ENCODE measurements around the gene CCDC187.

CCDC187 gene

DNA sequence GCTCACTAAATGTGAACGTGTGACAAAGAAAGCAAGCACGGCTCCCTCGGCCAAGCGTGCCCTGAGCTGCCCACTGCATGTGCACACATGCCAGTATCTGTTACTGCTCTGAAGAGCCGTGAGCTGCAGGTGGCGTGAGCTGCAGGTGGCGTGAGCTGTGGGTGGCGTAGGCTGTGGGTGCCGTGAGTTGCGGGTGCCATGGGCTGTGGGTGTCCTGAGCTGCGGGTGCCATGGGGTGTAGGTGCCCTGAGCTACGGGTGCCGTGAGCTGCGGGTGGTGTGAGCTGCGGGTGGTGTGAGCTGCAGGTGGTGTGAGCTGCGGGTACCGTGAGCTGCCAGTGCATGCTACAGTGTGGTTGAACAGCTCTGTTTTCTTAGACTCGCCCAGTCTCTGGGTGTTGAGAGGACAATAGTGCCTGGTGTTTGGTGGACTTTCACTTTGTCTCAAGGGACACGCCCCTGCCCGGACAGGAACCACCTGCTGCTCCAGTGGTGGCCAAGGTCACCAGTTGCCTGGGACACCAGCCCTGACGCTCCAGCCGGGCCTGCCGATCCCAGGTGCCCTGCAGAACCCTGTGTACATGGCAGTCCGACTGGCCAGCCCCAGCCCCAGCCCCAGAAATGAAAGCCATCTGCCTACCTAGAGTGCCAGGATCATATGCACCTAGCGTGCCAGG lies 6.7 kb downstream of the CCDC187 start:
- DNase-seq, result no peak

DNA sequence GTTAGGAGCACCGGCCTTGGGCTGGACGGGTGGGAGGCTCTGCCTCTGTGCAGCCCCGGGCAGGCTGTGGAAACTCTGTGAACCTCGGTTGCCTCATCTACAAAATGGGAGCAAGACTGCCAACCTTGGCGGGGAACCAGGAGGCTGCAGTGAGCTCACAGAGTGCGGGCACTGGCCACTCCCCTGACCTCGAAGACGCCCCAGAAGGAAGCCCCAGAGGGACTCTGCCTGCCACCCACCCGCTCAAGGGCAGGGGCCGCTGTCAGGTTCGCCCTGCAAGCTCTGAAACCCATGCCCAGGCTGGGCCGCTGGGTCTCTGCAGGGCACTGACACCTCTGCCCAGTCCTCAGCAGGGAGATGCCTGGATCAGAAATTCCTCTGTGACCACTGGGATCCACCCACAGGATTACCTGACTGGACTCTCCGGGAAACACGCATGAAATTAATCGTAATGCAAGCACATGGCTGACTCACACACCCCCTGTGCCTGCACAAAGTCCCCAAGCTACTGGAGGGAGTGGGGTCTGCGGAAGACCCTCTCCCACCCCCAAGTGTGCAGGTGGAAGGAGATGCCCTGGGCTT lies 7.4 kb downstream of the CCDC187 start:
- no peak for DNase-seq

DNA sequence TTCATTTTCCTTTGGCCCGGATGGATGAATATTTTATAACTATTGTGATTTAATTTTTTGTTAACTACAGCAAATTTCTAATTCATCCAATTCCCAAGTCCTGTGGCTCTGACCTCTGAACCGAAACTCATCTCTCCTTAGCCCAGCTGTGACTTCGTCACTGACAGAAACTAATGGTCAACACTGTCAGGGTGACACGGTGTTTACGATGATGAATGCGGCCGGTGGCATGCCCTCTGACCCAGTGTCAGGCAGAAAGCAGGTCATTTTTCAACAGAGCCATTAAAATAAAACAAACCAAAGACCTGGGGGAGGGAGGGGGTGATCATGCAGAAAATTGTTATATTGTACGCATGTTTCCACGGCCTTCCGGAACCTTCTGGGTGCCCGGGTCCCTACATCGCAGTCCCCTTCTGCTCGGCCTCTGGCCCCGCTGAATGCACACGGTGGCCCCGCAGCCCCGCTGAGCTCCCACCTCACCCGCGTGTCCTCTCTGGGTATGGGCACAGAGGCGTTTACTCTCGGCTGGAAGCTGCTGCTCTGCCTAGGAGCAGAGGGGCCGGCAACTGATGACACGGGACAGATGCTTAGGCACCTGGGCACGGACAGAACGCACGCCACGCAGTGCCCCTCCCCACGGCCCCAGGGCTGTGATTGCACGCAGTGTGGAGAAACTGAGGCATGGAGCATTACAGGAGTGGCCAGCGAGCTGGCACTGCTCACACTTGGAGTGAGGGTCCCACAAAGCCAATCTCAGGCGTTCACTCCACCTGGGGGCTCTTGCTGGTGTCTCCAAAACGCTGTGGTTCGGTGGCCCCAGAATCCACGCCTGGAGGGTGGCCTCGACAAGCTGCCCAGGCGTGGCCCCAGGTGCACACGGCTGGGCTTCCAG lies 8.1 kb downstream of the CCDC187 start:
- DNase-seq, result no peak

DNA sequence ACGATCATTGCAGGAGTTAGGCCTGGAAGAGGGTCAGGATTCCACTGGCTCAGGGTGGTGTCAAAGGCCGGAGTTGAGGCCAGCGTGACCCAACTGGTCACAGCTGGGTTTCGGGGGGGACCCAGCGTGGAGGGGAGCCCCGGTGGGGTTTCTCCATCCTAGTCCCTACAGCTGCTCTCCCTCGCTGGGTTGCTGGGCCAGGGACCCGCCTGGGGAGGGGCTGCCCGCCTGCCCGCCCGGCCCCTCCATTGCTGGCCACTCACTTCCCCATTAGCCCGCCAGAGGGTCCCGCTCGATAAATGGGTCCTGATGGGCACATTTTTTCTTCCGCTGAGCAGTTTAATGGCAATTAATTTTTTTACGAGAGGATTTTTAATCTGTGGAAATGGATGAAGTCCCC lies 8.8 kb downstream of the CCDC187 start:
- no peak for DNase-seq

DNA sequence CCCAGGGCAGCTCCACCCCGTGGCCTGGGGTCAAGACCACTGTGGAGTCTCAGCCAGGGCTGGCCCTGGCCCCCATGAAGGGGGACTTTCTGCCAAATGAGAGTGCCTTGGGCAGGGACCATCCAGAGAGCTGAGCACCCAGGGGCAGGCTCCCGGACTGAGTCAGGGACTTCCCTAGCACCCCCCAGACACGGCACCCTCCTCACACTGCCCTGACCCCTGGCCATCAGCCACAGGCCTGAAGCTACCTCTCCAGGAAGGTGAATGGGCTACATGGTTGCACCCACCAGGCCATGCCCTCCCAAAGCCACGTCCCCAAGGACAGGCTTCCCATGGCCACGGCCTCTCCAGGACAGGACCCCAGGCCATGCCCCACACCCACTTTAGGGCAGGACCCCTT lies 9.5 kb downstream of the CCDC187 start:
- DNase-seq, result no peak

DNA sequence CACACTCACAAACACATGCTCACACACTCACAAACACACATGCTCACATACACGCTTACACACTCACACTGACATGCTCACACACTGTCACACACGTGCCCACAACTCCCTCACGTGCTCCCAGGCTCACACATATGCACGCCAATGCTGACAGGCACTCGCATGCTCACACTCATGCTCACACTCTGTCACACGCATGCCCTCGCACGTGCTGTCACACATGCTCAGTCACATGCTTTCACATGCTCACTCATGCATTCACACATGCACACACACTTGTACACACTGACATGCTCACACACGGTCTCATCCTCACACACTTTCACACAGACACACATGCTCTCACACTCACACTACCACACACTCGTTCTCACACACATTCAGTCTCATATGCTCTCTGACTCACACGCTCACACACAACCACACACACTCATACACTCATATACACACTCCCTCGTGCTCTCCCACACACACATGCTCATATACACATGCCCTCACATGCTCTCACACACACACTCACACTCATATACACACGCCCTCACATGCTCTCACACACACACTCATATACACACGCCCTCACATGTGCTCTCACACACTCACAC lies 10.3 kb downstream of the CCDC187 start:
- DNase-seq, result no peak

DNA sequence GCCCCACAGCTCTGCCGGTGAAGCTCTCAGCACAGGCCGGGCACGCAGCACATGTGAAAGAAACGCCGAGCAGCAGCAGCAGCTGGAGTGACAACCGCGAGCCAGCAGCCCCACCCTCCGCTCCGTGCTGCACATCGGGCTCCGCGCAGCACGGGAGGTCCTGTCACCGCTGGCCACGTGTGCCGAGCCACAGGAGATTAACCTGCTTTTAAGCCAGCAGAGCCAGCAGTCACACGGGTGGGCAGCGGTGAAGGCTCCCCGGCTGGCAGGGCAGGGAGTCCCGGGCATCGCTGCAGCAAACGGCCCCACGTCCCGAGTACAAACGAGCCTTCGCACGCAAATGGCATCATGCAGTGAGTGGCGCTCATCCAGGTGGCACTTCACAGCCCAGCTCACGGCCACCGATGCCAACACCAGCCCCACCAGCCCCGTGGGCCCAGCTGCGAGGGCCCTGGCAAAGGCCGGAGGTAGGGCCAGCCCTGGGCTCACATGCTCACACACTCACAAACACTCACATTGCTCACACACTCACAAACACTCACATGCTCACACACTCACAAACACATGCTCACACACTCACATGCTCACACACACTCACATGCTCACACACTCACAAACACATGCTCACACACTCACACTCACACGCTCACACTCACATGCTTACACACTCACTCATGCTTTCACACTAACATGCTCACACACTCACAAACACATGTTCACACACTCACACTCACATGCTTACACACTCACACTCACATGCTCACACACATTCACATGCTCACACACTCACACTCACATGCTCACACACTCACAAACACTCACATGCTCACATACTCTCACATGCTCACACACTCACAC lies 11.1 kb downstream of the CCDC187 start:
- DNase-seq, result no peak

DNA sequence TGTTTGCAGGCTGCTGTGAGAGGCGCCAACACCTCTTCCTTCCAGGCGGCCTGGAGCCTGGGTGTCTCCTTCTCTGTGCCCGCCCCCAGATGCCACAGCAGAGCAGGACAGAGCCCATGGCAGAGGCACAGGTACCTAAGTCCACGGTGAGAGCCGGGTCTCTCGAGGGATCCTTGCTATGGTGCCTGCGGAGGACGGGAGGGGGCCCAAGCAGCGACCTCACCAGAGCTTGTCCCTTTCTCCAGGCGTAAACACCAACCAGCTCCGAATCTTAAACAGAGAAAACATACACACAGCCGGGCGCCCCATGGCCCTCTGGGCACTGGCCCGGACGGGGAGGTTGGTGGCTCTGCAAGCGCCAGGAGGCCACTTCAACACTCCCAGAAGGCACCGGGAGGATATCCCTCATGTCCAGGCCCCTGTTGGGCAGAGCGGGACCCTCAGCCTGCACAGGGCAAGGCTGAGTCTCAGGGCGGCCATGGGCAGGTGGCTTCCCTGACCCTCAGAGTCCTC lies 11.8 kb downstream of the CCDC187 start:
- no peak for DNase-seq

DNA sequence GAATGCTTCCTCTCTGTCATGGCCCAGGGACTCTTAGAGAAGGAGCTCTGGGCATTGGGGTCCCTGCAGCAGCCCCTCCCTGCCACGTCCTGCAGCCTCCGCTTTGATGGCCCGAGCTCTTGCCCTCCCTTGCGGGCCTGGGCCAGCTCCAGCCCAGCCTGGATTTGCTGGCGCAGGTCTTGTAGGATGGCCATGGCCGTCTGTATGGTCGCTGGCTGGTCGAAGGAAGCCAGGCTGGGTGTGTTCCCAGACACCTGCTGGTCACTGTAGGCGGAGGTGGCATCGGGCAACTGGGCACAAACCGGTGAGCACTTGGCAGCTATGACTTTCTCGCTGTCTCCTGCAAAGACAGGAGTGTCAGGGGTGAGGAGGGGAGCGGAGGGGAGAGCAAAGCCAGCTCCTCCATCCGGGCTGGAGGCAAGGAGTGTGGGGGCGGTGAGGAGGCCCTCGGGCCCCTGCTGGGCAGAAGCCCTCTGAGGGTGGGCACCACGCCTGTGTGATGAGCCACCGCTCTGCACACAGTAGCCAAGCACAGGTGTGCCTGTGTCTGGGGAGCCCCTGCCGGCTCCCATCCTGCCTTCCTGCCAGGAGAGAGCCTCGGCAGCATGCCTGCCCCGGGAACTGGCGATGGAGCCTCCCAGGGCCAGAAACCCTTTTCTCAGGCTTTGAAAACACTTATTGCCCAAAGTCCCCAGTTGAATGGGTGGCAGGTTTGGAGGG lies 12.4 kb downstream of the CCDC187 start:
- no peak for DNase-seq

DNA sequence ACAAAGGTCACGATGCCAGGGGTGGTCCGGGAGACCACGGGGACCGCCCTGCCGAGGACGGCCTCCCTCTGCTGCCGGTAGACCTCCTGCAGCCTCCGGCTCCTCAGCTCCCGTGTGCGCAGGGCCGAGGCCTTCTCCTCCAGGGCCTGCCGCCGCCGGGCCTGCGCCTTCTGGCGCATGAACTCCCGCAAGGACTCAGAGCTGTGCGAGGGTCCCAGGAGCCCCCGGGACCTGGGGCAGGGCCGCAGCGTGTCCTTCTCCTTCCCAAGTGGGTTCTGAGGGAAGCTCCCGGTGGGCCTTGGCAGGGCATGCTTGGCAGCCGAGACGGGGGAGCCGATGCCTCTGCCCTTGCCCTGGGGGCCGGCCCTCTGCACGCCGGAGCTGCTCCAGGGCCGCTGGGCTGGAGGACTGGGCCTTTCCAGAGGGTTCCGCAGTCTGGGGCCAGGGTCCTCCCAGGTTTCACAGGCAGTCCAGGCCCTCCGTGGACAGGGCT lies 13.3 kb downstream of the CCDC187 start:
- DNase-seq, result no peak

DNA sequence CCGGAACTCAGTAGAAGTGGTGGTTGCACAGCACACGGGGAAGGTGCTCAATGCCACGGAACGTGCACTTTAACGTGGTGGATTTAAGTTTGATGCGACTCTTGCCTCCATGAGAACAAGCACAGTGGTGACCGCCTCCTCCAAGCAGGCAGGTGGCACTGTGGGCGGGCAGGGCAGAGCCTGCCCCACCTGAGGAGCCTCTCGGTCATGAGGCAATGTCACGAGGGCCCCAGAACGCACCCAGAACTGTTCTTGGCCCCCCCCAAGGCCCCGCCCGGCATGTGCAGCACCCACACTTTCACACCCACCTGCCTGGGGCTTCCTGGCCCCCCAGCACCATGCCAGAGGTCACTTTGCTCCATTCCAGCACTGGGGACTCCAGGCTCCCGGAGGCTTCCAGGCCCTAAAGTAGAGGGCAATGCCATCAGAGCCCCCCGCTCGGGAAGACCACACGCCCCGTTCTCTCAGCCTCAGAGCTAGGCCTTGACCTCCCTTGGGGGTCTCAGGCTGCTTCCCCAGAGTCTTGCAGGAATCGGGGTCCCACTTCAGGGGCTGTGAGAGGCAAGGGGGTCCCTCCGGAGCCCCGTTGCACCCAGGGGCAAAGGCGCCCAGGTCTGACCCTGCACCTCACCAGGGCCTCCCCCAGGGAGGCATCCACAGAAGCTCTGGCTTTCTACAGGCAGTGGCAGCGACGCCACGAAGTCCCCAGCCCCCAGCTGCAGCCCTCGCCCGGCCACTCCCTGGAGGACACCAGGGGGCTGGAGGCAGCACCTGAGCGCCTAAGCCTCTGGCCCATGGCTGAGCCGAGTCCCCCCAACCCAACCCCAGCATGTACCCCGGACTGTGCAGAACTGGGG lies 14.0 kb downstream of the CCDC187 start:
- DNase-seq, result no peak

DNA sequence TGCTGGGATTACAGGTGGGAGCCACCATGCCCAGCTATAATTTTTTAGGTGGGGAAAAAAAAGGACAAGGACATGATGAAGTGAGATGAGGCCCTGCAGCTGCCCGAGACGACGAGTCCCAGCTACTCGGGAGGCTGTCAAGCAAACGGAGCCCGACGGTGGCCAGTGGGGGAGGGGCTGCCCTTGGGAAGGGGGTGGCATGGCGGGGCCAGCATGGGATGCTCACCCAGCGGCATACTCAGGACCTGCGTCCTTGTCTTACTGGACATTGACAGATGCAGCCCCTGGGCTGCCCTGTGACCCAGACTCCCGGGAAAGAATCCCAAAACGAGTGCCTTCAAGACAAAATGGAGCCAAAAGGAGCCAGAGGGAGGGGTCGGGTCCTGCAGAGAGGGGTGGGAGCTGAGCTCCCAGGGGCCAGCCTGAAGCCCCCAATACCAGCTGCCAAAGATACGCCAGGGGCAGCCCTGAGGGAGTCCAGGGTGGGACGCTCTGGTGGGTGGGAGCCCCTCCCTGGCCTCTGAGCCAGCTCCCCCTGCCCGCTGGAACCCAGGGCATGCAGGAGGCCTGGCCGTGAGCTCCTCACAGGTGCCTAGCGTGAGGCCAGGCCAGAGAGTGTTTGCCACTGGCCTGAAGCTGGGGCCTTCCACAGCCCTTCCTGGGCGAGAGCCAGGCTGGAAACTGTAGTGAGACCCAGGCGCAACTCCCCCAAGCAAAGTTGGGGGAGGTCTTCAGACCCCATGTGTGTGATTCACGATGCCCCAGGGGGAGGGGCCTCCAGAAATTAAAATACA lies 15.7 kb downstream of the CCDC187 start:
- no peak for DNase-seq

DNA sequence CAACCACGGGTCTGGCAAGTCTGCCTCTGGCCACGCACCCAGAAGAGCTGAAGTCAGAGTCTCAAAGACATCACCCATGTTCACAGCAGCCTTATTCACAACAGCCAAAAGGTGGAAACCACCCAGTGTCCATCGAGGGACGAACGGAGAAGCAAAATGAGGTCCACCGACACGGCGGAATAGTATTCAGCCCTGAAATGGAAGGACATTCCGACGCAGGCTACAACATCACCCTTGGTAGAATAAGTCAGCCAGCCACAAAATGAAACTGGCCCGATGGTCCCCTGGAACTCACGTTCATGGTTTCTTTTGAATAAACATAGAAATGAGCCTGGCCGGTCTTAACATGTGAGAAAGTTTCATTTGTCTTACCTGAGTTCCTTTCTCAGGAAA lies 16.9 kb downstream of the CCDC187 start:
- no peak for DNase-seq

DNA sequence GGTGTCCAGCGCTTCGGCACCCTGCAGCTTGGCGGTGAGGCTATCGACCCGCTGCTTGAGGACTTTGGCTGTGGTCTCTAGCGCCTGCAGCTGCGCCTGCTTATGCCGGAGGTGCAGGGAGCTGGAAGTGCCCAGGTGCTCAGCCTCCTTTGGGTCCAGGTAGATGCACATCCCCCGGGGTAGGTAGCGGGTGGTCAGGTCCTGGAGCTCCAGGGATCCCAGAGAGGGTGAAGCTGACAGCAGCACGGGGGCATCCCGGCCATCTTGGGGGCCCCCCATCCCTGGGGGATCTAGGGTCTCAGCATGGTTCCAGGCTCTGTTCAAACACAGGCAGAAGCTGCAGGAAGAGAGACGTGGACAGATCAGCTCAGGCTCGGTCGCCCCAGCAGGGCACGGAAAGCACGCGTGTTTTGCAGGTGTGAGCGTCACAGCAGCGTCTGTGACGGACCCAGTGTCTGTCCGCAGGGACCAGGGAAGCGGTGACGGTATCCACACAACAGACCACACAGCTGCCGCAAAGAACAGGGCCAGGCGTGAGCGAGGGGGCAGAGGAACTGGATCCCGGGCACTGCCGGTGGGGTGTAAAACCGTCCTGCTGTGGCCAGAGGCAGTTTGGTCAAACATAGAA lies 17.4 kb downstream of the CCDC187 start:
- no peak for DNase-seq

DNA sequence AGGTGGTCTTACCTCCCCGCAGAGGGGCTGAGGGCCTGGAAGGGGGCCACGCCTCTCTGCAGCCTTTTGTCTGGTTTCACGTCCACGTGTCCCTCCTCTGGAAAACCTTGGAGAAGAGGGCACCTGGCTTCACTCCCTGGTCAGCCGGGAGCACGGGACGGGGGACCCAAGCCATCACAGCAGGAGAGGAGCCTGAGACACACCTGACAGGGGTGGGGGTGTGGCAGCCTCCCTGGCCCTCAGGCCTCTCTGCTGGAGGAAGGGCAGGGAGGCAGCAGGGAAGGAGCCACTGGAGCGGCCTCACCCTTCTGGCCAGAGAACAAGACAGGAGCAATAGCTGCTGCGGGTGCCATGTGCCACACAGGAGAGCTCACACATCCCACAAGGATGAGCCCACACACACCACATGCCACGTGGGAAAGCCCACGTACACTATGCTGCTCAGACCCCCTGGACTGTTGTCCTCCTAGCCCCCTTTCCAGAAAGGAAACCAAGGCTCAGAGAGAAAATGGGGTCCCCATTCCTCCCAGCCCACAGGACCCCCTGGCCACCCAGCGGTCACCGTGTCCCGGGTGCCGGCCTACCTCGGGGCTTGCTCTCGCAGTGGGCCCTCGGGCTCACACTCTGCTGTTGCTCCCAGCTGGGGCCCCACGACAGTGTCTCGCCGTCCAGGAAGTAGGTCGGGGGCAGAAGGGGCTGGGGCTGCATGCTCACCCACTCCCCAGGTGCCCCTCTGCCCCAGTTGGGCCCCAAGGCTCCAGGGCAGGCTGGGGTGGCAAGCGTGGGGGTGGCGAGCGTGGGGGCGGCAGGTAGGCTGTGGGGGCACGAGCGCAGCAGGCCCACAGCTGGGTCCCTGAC lies 18.2 kb downstream of the CCDC187 start:
- no peak for DNase-seq

DNA sequence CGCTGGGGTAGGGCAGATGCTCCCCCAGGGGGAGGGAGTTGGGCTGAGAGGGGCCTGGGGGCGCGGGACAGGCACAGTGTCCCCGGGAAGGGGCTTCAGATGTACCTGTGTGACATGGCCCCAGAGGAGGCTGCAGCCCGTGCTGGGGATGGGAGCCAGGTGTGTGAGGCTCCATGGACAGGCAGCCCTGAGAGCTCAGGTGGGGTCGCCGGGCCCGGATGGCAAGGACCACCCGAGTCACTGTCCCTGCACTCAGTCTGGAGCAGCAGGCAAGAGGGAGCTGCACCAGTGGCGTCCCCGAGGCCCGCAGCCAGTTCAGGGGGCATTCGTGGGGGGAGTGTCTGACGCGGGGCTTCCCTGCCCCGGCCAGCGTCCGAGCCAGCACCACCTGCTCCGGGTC lies 18.9 kb downstream of the CCDC187 start:
- DNase-seq, result no peak

DNA sequence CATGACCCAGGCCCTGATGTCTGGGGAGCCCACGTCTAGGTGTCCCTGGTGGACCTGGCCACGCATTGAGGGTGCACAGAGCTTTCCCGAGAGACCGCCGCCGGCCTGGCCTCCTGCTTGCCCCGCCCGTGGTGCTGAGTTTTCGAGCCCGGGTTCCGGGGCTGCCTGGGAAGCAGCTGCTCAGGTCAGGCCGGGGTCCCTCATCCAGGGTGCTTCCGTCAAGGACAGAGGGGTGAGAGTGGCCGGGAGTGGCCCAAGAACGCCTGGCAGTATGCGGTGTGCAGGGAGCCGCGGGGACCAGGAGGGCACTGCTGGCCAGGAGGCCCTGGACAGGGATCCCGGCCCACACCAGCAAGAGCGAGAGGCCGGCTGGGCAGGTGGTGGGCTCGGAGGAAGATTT lies 19.6 kb downstream of the CCDC187 start:
- no peak for DNase-seq
